Stimulated activated CD4-positive, alpha-beta T cell treated with anti-CD3 and anti-CD28 coated beads, Interleukin-1b, Interleukin-23, amount 100 ng/mL, for 48 hours (primary cell): ENCODE measurements around the gene ZBTB32.

Source experiments
- DNase-seq: peaks from one replicate; pipeline ENCODE4 v3.0.0-alpha.2; 2020

The ZBTB32 gene

DNA sequence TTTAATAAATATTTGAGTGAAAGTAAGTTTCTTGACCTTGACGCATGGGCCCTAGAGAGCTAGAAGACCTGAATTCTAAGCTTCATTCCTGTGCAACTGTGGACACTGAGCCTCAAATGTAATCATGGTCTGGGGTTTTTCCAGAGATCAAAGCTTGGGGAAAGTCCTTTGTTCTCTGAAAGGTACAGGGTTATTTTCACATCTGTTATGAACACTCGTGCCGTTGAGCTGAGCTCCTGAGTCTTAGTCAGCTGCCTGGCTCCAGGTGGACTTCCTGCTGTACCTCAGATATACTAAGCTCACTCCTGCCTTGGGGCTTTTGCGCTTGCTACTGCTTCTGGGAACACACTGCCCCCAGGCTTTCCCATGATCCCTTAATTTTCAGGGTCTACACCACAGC lies 7.5 kb upstream of the ZBTB32 start:
- peak; percentile 55 for DNase-seq

DNA sequence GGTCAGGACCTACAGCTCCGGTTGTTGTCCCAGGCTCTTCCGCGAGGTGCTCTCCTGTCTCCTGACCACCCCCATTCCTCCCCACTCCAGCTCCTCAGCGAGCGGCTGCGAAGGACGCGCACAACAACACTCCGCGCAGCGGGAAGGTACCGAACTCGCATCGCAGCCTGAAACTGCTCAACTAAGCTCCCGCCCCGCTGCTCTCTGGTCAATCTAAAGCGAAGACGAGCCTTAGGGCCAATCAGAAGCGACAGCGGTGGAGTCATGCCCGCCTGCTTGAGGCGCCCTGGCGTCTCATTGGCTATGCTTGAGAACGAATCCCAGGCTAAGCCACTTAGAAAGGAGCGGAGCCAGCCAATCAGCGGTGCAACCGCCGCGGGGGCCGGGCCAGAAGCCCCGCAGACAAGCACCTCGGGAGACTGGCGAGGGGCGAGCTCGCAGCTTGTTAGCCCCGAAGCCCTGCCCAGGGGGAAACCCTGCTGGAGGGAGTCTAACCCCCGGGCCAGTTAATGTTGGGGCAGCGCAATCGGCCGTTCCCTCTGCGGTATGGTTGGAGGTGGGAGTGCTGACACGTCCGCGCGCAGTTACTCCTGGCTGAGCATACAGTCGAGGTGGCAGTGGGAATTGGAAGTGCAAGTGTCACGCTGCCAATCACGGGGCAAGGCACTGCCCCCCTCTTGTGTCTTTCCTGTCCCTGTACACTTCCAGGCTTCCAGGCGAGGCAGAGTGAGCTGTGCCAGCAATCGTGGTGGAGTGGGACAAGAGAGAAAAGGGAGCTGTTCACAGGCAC lies 1.9 kb upstream of the ZBTB32 start:
- peak; percentile 97 for DNase-seq

DNA sequence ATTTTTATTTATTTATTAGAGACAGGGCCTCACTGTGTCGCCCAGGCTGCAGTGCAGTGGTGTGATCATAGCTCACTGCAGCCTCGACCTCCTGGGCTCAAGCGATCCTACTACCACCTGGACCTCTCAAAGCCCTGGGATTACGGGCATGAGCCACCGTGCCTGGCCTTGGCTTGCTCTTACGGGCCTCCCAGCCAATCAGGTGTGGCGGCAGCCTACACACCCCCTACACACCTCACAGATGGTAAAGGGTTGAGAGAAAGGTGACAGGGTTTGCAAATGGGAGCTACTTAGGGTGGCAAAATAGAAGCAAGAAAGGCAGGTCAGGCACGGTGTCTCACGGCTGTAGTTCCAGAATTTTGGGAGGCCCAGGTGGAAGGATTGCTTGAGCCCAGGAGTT lies 1.0 kb upstream of the ZBTB32 start:
- no peak for DNase-seq

DNA sequence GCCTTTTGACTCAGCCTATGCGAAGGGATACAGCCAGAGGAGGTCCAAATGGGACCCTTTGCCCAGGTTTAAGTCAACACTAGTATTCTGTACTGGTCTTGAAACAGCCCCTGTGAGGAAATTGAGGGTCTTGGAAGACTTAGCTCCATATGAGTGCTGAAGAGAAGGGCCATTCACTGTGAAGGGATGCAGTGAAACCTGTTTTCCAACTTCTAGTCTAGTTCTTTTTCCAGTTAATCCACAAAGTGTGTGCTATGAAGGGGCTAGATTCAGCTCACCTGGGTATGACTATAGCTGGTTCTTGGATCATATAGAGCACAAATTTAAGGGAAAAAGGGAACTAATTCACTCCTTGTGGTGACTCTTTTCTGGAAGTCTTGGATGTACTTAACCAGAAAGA lies 4.0 kb downstream of the ZBTB32 start:
- DNase-seq: no peak

DNA sequence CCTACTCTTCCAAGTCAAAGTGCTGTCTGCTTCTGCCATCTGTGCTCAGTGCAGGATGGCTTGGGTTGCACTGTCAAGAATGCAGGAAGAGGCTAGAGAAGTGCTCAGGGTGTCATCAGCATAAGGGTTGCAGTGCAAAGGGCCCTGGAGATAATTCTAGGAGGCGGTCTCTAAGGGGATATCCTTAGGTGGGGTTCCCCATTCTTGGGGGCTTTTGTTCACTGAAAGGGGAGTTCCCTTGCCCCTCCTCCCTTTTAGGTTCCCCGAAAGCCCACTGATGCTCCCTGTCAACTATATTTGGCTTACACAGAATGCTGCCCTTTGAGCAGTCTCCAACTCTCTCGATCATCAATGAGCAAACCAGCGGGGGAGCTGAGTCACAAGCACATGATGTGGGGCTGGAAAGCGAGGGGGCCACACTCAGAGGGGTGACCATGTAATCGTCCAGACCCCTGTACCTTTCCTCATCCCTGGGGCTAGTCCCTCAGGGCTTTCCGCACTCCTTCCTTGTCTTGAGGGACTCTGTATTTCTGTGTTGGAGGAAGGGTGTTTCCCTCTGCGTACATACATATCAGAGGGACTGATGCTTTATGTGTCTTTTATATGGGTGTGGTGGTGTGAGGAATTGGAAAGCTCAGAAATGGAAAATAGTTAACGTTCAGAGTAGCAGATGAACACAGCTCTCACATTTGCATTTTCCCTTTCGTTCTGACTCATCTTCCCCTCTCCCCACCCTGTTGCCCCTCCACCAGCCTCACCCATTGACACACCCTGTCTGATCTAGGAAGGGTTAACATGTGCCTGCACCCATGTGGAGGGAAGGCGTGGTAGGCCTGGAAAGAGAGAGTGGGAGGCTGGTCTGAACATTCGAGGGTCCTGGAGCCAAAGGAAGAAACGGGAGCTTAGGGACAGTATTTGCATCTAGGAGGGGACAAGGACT lies 6.7 kb downstream of the ZBTB32 start:
- DNase-seq: peak; percentile 84

DNA sequence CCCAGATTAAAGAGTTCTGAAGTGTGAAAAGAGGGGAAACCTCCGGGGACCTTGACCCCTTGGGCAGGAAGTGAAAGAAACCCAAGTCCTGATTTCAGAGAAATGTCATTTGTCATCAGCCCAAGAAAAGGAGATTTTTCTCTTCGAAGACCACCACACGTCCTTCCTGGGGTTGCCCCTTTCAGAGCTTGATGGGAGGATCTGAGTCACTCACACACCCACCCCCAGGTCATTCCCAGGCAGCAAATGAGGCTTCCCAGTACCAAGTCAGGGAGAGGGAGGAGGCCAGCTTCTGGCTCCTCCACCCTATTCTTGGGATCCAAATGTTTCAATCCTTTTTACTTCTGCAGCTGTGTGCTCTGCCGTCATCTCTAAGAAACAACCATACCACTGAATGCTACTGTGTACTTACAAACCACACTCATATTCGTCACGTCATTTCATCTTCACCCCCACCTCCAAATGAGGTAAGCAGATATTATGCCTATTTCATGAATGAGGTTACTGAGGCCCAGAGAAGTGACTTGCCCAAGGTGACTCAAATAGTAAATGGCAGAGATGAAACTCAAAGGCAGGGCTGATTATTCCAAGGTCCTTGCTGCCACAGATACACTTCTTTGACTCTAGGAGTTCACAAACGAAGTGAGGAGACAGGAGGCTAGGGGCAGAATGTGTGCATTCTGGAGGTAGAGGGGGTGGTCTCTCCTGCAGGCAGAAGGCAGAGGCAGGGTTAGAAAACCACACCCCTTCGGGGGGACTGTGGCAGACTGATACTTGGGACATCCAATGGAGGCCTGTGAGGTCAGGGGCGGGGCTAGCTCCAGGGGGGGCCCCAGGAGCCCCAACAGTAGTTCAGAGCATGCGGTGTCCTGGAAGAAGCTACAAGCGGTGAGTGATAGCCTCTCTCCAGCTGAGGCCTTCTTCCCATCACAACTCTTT lies 8.5 kb downstream of the ZBTB32 start:
- peak; percentile 92 for DNase-seq

DNA sequence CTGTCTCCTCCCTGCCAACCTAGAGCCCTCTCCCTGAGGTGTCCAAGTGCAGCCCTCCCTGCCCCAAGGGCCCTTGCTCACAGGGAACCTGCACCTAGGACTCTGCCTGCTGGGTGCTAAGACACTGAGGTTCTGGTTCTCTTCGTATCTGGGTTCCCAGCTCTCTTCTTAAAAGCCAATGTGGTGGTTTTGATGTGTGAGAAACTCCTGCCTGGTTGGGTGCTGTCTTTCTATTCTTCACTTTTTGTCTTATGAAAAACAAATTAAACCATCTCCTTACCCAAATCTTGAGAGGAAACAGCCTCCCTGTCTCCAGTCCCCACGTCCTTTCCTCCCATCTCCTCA lies 9.1 kb downstream of the ZBTB32 start:
- DNase-seq: no peak

DNA sequence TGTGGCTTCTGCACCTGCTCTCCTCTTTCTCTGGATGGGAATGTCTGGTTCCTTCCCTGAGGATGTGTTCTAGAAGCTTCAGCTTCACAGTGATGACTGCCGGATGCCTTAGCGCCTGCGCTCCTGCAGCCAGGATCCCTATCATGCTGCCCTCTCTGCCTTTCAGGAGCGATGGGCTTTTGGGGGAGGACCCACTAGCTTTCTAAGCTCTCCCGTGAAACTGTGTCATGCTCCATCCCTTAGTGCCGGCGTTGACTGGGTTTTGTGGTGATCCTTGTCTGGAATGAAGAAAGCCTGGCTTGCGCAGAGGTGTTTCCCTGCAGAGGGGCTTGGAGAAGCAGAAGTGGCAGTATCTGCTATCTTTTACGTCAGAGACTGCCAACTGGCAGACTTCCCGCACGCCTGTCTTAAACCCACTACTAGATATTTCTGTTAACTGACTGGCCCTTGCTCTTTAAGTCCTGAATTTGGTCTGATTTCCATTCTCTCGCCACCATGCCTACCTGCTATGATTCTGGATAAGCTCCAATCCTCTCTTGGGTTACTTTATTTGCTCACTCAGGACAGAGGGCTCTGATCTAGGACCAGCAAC lies 9.6 kb downstream of the ZBTB32 start:
- no peak for DNase-seq

DNA sequence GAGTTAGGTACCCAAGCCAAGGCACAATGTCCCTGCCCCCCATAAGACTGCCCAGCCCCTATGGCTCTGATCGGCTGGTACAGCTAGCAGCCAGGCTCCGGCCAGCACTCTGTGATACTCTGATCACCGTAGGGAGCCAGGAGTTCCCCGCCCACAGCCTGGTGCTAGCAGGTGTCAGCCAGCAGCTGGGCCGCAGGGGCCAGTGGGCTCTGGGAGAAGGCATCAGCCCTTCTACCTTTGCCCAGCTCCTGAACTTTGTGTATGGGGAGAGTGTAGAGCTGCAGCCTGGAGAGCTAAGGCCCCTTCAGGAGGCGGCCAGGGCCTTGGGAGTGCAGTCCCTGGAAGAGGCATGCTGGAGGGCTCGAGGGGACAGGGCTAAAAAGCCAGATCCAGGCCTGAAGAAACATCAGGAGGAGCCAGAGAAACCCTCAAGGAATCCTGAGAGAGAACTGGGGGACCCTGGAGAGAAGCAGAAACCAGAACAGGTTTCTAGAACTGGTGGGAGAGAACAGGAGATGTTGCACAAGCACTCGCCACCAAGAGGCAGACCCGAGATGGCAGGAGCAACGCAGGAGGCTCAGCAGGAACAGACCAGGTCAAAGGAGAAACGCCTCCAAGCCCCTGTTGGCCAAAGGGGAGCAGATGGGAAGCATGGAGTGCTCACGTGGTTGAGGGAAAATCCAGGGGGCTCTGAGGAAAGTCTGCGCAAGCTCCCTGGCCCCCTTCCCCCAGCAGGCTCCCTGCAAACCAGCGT lies 10.4 kb downstream of the ZBTB32 start:
- DNase-seq: peak; percentile 58

DNA sequence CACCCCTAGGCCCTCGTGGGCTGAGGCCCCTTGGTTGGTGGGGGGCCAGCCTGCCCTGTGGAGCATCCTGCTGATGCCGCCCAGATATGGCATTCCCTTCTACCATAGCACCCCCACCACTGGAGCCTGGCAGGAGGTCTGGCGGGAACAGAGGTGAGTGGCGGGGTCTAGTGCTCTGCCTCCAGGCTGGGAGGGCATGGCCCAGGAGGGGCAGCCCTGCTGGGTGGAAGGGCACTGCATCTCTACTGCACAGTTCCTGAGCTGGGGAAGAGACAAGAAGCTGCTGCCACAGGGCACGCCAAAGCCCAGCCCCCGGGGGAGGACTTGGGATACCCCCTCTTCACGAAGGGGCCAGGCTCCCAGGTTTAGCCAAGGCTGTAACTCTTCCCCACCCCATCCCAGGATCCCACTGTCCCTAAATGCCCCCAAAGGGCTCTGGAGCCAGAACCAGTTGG lies 11.0 kb downstream of the ZBTB32 start:
- DNase-seq: no peak

DNA sequence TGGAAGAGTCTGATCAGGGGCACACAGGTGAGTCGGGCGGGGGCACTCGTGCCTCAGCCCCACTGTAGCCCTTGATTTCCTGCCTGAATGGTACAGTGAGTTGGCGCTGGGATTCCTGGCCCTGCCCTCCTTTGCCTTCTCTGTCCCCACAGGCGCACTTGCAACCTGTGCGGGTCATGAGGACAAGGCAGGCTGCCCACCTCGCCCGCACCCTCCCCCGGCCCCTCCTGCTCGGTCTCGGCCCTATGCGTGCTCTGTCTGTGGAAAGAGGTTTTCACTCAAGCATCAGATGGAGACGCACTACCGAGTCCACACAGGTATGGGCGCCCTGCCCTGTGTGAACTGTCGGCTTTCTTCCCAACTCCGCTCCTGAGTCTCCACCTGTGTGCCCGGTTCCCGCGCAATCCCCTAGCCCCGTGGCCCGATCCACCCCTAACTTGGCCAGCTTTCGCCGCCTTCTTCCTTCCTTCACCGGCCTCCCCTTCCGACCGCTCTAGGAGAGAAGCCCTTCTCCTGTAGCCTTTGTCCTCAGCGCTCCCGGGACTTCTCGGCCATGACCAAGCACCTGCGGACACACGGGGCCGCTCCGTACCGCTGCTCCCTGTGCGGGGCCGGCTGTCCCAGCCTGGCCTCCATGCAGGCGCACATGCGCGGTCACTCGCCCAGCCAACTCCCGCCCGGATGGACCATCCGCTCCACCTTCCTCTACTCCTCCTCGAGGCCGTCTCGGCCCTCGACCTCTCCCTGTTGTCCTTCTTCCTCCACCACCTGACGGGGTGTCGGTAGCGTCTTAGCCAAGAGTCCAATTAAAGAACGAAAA lies 11.8 kb downstream of the ZBTB32 start:
- DNase-seq: no peak

DNA sequence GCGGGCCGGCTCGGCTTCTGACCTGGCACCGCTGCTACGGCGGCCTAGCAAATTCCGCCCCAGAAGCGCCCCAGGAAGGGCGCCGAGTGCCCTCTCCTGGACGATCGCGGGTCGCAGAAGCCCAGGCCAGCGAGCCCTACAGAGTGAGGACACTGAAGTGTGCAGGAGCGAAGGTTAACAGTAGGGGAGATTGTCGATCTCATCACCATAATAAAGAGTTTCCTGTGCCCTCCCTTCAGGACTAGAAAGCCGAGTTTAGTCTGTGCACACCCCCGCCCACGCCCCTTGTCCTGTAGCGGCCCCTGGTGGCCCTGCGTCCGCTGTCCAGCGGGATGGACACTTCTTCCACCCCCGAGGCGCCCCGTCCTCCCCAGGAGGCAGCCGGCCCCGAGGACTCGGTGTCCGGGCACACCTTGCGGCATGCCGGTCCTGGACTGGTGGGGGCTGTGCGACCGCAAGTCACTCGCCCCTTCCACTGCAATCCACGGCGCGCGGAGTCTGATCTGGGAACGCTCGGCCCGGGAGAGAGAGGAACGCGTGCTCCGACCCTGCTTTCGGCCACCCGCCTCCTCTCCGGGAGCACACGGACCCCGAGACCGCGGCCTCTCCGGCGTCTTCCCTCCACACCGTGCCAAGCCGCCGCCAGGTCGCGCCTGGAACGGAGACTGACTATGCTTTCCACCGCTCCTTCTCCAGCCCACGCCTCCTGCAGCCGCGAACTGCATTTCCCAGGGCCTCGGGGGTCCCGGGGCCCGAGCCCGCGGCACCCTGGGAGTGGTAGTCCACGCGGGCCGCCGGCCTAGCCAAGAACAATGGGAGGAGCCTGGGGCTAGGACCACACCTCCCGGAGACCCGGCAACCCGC lies 12.7 kb downstream of the ZBTB32 start:
- DNase-seq: peak; percentile 97

DNA sequence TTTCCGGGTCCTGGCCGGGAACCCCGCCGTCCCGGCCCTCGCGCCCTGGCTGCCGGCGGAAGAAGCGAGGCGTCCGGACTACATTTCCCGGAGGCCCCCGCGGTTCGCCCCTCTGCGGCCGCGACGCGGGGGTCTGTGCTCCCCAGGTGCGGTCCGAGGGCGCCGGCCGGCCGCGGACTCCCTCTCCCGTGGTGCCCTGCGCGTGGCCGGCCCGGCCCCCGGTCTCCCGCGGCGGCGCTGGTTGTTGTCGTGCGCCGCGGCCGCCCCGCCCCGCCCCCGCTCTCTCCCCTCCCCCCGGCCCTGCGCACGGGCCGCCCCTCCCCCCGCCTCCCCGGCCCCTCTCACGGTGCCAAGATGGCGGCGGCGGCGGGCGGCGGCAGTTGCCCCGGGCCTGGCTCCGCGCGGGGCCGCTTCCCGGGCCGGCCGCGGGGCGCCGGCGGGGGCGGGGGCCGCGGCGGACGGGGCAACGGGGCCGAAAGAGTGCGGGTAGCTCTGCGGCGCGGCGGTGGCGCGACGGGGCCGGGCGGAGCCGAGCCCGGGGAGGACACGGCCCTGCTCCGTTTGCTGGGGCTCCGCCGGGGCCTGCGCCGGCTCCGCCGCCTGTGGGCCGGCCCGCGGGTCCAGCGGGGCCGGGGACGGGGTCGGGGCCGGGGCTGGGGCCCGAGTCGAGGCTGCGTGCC lies 13.4 kb downstream of the ZBTB32 start, which contains the start of gene KMT2B:
TSS of gene KMT2B (plus strand) at position 339 of the 680 bp plus-strand sequence. CDS start at position 355, 16 bp downstream.
- DNase-seq: no peak

DNA sequence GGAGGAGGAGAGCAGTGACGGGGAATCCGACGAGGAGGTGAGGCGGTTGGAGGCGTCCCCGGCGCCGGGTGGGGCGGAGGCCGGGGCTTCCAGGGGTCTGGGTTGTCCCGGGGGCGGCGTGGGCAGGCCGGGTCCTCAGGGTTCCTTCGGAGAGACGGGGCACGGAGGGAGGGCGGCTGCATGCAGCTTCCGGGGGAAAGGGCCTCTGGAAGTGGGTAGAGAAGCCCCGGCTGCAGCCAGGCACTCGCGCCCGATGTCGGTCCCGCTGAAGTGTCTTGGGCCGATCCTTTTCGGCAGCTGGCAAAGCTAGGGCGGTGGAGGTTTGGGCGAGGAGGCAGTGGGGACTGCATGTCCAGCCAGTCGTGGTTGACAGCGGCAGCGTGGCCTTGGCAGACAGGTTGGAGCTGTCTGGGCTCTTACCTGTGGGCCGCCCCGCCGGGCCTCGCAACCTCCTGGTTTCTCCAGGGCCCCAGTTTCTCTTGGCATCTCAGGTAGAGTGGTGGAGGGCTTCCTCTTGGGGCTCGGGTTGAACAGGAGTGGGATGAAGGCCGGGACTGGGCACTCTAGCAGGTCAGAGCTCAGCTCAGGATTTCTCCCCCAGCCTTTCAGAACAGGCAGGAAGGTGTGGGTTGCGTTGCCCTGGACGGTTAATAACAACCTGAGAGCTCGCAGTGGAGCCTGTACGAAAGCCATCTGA lies 14.1 kb downstream of the ZBTB32 start:
- peak; percentile 72 for DNase-seq

DNA sequence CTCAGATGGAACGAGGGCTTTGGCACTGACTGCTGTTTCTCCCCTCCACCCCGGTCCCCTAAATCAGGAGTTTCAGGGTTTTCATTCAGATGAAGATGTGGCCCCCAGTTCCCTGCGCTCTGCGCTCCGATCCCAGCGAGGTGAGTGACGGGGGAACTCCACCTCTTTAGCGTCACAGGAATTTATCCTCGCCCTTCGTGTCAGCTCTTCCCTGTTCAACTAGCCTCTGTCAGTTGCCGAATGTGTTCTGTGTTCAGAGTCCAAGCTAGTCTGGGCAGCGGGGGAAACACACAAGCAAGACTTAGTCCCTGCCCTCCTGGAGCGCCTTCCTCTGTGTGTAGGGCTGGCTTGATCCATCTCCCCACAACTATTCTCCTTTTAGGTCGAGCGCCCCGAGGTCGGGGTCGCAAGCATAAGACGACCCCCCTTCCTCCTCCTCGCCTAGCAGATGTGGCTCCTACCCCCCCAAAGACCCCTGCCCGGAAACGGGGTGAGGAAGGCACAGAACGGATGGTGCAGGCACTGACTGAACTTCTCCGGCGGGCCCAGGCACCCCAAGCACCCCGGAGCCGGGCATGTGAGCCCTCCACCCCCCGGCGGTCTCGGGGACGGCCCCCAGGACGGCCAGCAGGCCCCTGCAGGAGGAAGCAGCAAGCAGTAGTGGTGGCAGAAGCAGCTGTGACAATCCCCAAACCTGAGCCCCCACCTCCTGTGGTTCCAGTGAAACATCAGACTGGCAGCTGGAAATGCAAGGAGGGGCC lies 15.2 kb downstream of the ZBTB32 start:
- DNase-seq: no peak

DNA sequence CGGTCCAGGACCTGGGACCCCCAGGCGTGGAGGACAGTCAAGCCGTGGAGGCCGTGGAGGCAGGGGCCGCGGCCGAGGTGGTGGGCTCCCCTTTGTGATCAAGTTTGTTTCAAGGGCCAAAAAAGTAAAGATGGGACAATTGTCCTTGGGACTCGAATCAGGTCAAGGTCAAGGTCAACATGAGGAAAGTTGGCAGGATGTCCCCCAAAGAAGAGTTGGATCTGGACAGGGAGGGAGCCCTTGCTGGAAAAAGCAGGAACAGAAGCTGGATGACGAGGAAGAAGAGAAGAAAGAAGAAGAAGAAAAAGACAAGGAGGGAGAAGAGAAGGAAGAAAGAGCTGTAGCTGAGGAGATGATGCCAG lies 15.8 kb downstream of the ZBTB32 start:
- no peak for DNase-seq

DNA sequence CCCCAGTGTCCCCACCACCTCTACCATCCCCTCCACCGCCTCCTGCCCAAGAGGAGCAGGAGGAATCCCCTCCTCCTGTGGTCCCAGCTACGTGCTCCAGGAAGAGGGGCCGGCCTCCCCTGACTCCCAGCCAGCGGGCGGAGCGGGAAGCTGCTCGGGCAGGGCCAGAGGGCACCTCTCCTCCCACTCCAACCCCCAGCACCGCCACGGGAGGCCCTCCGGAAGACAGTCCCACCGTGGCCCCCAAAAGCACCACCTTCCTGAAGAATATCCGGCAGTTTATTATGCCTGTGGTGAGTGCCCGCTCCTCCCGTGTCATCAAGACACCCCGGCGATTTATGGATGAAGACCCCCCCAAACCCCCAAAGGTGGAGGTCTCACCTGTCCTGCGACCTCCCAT lies 16.3 kb downstream of the ZBTB32 start:
- no peak for DNase-seq

DNA sequence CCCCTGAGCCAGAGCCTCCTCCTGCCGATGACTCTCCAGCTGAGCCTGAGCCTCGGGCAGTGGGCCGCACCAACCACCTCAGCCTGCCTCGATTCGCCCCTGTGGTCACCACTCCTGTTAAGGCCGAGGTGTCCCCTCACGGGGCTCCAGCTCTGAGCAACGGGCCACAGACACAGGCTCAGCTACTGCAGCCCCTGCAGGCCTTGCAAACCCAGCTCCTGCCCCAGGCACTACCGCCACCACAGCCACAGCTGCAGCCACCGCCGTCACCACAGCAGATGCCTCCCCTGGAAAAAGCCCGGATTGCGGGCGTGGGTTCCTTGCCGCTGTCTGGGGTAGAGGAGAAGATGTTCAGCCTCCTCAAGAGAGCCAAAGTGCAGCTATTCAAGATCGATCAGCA lies 17.0 kb downstream of the ZBTB32 start:
- no peak for DNase-seq
